ENCODE measurements around the gene WDTC1.
"Not testable (repeated sequence)": the region's sequence is repeated elsewhere in the genome, so short reads cannot be mapped to it uniquely, and the experiment has no call there.

Gene WDTC1, protein sequence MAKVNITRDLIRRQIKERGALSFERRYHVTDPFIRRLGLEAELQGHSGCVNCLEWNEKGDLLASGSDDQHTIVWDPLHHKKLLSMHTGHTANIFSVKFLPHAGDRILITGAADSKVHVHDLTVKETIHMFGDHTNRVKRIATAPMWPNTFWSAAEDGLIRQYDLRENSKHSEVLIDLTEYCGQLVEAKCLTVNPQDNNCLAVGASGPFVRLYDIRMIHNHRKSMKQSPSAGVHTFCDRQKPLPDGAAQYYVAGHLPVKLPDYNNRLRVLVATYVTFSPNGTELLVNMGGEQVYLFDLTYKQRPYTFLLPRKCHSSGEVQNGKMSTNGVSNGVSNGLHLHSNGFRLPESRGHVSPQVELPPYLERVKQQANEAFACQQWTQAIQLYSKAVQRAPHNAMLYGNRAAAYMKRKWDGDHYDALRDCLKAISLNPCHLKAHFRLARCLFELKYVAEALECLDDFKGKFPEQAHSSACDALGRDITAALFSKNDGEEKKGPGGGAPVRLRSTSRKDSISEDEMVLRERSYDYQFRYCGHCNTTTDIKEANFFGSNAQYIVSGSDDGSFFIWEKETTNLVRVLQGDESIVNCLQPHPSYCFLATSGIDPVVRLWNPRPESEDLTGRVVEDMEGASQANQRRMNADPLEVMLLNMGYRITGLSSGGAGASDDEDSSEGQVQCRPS

DNA sequence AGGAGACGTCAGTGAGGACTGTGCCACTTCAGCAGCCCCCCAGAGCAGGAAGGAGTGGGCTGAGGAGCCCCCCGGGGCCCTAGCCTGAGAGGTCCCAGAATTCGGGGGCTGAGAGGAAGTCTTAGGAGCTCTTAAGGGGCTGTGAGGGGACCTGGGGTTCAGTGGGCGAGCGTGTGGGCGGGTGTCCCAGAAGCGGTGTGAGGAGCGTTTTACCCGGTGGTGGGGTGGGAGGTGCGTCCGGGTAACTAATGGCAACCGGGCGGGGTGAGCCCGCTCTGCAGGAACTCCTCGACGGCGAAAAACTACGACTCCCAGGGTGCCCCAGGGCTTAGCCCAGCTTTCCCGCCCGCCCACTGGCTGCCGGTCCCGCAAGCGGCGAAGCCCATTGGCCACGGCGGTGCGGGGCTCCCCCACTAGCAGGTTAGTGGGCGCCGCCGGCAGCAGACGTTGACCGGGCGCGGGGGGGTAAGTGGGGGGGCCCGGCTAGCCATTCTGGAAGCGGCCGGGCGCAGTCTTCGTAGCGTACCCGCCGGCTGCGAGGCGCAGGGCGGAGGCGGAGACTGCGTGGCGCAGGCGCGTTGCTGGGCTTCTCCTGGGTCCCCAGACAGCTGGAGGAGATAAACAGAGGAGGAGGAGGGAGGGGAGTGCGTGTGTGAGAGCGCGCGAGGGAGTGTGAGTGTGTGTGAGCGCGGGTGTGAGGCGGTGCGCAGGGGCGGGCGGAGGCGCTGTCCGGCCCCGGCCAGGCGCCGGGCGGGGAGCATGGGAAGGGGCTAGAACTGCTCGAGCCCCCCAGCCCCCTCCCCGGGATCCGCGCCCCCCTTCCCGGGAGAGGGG, at the start of gene WDTC1:
WDTC1 (plus strand) TSS at position 584 of the 834 bp plus-strand sequence. CDS start 26,423 bp downstream, outside the sequence.
- TF ChIP-seq ZNF274 (IDR thresholded peaks at IDR 0.05; ENCODE audit: low read depth, low read length) = no peak

DNA sequence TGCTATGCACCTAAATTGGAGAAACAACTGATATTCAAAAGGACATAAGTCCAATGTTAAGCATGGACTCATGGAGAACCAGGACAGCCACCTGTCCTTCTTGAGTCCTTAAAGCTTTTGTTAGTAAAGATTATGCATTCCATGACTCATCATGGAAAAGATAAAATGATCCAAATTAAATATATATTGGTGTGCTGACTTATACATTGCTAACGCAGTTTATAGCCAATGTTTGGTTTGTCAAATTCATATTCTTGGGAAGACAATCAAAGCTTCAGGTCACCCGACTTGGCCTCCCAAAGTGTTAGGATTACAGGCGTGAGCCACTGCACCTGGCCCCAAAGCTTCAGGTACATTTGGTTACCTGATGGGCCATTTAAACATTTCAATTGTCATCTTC, 49.8 kb upstream of the WDTC1 start:
- not testable (repeated sequence) for H3K4me3 ChIP-seq (ENCODE audit: low read length)

More for the DNA sequence above, at the start of gene WDTC1:
- peak within 1 kb of the TSS; percentile 86 for H3K4me3 ChIP-seq (ENCODE audit: low read length)

DNA sequence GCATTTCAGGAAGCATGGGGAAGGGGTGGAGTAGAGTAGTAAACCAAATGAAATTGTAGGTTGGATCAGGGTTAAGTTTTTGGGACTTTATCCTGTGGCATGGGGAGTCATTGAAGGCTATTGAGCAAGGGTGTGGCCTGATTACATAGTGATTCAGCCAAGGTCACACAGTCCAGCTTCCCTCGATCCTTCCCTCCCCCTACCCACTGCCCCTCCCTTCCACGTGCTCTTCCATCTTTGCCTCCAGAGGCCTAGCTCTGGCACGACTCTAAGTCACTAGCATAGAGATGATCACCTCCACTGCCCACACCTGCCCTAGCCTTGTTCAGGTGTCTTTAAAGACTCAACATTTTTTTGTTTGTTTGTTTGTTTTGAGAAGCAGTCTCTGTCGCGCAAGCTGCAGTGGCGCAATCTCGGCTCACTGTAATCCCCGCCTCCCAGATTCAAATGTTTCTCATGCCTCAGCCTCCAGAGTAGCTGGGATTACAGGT, 42.3 kb upstream of the WDTC1 start:
- TF ChIP-seq ZNF274 (IDR thresholded peaks at IDR 0.05; ENCODE audit: low read depth, low read length) = no peak
- H3K4me3 ChIP-seq (ENCODE audit: low read length) = no peak overlapping the region

GRCh38 chr1:27193194-27193593, 41.2 kb upstream of the WDTC1 start:
- TF ChIP-seq ZNF274 (IDR thresholded peaks at IDR 0.05; ENCODE audit: low read depth, low read length) = no peak
- no peak overlapping the region for H3K4me3 ChIP-seq (ENCODE audit: low read length)

DNA sequence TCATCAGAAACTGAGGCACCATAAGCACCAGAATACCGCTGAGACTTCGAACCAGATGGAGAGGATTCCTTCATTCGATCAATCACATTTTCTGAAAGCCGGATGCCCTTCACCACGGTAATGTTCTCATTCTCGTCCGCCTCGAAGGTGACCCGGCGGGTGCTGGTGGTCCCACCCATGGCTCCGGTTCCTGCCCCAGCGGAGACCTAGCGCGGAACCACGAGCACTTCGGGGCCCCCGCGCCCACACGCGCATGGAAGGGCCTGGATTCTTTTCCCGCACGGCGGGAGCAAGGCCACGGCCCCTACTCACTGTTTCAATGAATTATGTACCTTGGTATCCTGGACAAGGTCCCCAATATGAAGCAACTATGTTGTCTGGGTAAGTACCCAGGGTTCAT, 33.1 kb upstream of the WDTC1 start:
- no peak for TF ChIP-seq ZNF274 (IDR thresholded peaks at IDR 0.05; ENCODE audit: low read depth, low read length)
- no peak overlapping the region for H3K4me3 ChIP-seq (ENCODE audit: low read length)

DNA sequence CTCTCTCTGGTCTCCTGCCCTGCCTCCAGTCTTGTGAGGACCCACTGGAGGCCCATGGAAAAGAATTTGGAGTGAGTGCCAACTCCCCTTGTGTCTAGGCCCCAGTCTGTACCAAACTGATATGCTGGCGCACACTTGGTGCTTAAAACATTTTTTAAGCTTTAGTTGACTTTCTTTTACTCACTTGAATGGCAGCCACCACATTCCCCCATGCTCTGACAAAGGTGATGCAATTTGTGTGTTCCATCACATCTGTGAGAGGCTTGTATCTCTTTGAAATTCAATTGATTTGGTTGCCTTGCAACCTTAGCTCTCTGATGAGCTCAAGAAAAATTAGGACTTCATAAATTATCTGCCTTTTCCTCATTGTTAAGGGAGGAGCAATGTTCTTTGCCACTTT, 30.5 kb upstream of the WDTC1 start:
- no peak overlapping the region for H3K4me3 ChIP-seq (ENCODE audit: low read length)
- TF ChIP-seq ZNF274 (IDR thresholded peaks at IDR 0.05; ENCODE audit: low read depth, low read length) = no peak

GRCh38 chr1:27207238-27207637, 27.2 kb upstream of the WDTC1 start:
- H3K4me3 ChIP-seq (ENCODE audit: low read length) = not testable (repeated sequence)

- H3K4me3 ChIP-seq (ENCODE audit: low read length) = not testable (repeated sequence)
Measured at GRCh38 chr1:27208143-27208850, 26.1 kb upstream of the WDTC1 start.

GRCh38 chr1:27216466-27216865, 18.0 kb upstream of the WDTC1 start:
- no peak overlapping the region for H3K4me3 ChIP-seq (ENCODE audit: low read length)
- TF ChIP-seq ZNF274 (IDR thresholded peaks at IDR 0.05; ENCODE audit: low read depth, low read length) = no peak

DNA sequence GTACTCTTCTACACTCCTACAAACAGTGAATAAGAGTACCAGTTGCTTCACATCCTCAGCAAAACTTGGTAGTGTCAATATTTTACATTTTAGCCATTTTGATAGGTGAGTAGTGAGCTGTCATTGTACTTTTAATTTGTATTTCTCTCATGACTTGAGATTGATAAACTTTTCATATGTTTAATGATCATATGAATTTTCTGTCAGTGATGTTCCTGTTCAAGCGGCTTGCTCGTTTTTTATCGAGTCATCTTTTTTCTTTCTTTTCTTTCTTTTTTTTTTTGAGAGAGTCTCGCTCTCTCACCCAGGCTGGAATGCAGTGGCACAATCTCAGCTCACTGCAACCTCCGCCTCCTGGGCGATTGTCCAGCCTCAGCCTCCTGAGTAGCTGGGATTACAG, 17.0 kb upstream of the WDTC1 start:
- no peak overlapping the region for H3K4me3 ChIP-seq (ENCODE audit: low read length)
- TF ChIP-seq ZNF274 (IDR thresholded peaks at IDR 0.05; ENCODE audit: low read depth, low read length) = no peak

- H3K4me3 ChIP-seq (ENCODE audit: low read length) = no peak overlapping the region
Measured at GRCh38 chr1:27218736-27219135, 15.7 kb upstream of the WDTC1 start.

DNA sequence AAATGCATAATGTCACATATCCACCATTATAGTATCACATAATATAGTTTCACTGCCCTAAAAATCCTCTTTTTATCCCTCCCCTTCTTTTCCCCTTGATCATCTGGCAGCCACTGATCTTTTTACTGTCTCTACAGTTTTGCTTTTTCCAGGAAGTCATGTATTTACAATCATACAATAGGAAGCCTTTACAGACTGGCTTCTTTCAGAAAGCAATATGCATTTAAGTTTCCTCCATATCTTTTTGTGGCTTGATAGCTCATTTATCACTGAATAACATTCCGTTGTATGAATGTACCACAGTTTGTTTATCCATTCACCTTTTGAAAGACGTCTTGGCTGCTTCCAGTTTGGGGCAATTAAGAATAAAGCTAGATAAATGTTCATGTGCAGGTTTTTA, 14.3 kb upstream of the WDTC1 start:
- H3K4me3 ChIP-seq (ENCODE audit: low read length) = no peak overlapping the region
- TF ChIP-seq ZNF274 (IDR thresholded peaks at IDR 0.05; ENCODE audit: low read depth, low read length) = no peak

More at GRCh38 chr1:27218736-27219135, 15.7 kb upstream of the WDTC1 start:
- TF ChIP-seq ZNF274 (IDR thresholded peaks at IDR 0.05; ENCODE audit: low read depth, low read length) = no peak

DNA sequence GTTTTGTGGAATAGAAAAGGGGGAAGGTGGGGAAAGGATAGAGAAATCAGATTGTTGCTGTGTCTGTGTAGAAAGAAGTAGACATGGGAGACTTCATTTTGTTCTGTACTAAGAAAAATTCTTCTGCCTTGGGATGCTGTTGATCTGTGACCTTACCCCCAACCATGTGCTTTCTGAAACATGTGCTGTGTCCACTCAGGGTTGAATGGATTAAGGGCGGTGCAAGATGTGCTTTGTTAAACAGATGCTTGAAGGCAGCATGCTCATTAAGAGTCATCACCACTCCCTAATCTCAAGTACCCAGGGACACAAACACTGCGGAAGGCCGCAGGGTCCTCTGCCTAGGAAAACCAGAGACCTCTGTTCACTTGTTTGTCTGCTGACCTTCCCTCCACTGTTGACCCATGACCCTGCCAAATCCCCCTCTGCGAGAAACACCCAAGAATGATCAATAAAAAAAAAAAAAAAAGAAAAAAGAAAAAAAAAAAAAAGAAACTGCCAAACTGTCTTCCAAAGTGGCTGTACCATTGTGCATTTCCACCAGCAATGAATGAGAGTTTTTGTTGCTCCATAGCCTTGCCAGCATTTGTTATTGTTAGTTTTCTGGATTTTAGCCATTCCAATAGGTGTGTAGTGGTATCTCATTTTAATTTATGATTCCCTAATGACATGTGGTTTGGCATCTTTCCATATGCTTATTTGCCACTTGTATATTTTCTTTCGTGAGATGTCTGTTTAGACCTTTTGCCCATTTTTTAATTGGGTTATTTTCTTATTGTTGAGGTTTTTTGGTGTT, 13.5 kb upstream of the WDTC1 start:
- H3K4me3 ChIP-seq (ENCODE audit: low read length) = not testable (repeated sequence)

All from GM08714 (cell line).